ENCODE data around the gene FANCC.

DNA sequence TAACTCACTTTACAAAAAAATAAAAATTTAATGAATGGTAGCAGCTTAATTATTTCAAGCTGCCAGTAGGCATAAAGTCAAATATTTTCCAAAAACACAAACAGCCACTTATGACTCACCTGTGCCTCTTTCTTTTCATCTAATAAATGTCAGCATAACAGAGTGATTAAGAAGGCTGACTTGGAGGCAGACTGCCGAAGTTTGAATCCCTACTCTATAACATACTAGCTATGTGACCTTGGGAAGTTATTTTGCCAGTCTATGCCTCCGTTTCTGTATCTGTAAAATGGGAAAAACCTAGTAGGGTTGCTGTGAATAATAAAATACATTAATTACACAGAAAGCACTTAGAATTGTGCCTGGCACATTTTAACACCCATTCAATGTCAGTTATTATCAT is 33.8 kb downstream of the FANCC start:
- no peak for TF ChIP-seq POLR2A (IDR thresholded peaks at IDR 0.05)
- TF ChIP-seq, protein P1, sequence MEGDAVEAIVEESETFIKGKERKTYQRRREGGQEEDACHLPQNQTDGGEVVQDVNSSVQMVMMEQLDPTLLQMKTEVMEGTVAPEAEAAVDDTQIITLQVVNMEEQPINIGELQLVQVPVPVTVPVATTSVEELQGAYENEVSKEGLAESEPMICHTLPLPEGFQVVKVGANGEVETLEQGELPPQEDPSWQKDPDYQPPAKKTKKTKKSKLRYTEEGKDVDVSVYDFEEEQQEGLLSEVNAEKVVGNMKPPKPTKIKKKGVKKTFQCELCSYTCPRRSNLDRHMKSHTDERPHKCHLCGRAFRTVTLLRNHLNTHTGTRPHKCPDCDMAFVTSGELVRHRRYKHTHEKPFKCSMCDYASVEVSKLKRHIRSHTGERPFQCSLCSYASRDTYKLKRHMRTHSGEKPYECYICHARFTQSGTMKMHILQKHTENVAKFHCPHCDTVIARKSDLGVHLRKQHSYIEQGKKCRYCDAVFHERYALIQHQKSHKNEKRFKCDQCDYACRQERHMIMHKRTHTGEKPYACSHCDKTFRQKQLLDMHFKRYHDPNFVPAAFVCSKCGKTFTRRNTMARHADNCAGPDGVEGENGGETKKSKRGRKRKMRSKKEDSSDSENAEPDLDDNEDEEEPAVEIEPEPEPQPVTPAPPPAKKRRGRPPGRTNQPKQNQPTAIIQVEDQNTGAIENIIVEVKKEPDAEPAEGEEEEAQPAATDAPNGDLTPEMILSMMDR (IDR thresholded peaks at IDR 0.05), result no peak

All from body of pancreas (tissue), 4 donors.